Measurements from ENCODE around the gene GPR107. TPM values are rescaled to one million over a fixed set of nuclear protein-coding genes. Genes with fewer than 3 reads are reported as not detected.

The GPR107 gene
- total RNA-seq, 1 donor from 2014 or later = 24.9 TPM

- Mint-ChIP-seq H3K4me3 (no peak overlapping the region), H3K9me3 (no peaks in the 10 kb centered on the region), H3K4me1 (ENCODE audit: low read depth) (peaks cover 20% of the 10 kb centered on the region), H3K27ac (no peak overlapping the region), H3K27me3 (ENCODE audit: insufficient read depth) (no peaks in the 10 kb centered on the region), H3K36me3 (ENCODE audit: low read depth) (peaks cover 12% of the 10 kb centered on the region)
- no peak for DNase-seq (ENCODE audit: low spot score)
- intact Hi-C loops (cut with micrococcal nuclease) = no loop called here
These were observed 19.7 kb downstream of the GPR107 start for GRCh38 chr9:130073373-130073772.

GRCh38 chr9:130078547-130078946 is 24.8 kb downstream of the GPR107 start:
- H3K27ac Mint-ChIP-seq = no peak overlapping the region
- no peaks in the 10 kb centered on the region for H3K9me3 Mint-ChIP-seq
- H3K27me3 Mint-ChIP-seq (ENCODE audit: insufficient read depth) = no peaks in the 10 kb centered on the region
- intact Hi-C loops (cut with micrococcal nuclease) = no loop called here
- peaks cover 7% of the 10 kb centered on the region for H3K4me1 Mint-ChIP-seq (ENCODE audit: low read depth)
- no peak for DNase-seq (ENCODE audit: low spot score)
- H3K4me3 Mint-ChIP-seq = no peak overlapping the region
- peaks cover 33% of the 10 kb centered on the region for H3K36me3 Mint-ChIP-seq (ENCODE audit: low read depth)

GRCh38 chr9:130084337-130084736 is 30.6 kb downstream of the GPR107 start:
- Mint-ChIP-seq H3K27me3 (ENCODE audit: insufficient read depth) (no peaks in the 10 kb centered on the region), H3K4me1 (ENCODE audit: low read depth) (peaks cover 4% of the 10 kb centered on the region), H3K9me3 (no peaks in the 10 kb centered on the region), H3K36me3 (ENCODE audit: low read depth) (peaks cover 31% of the 10 kb centered on the region), H3K27ac (no peak overlapping the region), H3K4me3 (no peak overlapping the region)
- intact Hi-C loops (cut with micrococcal nuclease) = no loop called here
- no peak for DNase-seq (ENCODE audit: low spot score)

- Mint-ChIP-seq H3K4me3 (no peak overlapping the region), H3K4me1 (ENCODE audit: low read depth) (no peaks in the 10 kb centered on the region), H3K36me3 (ENCODE audit: low read depth) (peaks cover 37% of the 10 kb centered on the region), H3K9me3 (no peaks in the 10 kb centered on the region), H3K27ac (no peak overlapping the region), H3K27me3 (ENCODE audit: insufficient read depth) (no peaks in the 10 kb centered on the region)
- no peak for DNase-seq (ENCODE audit: low spot score)
- intact Hi-C loops (cut with micrococcal nuclease) = no loop called here
These were observed 34.3 kb downstream of the GPR107 start for GRCh38 chr9:130088051-130088450.

GRCh38 chr9:130089141-130089540 is 35.4 kb downstream of the GPR107 start:
- Mint-ChIP-seq H3K27ac (no peak overlapping the region), H3K9me3 (no peaks in the 10 kb centered on the region), H3K4me1 (ENCODE audit: low read depth) (no peaks in the 10 kb centered on the region), H3K36me3 (ENCODE audit: low read depth) (peaks cover 42% of the 10 kb centered on the region), H3K27me3 (ENCODE audit: insufficient read depth) (no peaks in the 10 kb centered on the region), H3K4me3 (no peak overlapping the region)
- DNase-seq (ENCODE audit: low spot score) = no peak
- intact Hi-C loops (cut with micrococcal nuclease) = no loop called here

- peaks cover 46% of the 10 kb centered on the region for H3K36me3 Mint-ChIP-seq (ENCODE audit: low read depth)
These were observed 37.2 kb downstream of the GPR107 start for GRCh38 chr9:130090915-130091314.

GRCh38 chr9:130092910-130093309 is 39.2 kb downstream of the GPR107 start:
- DNase-seq (ENCODE audit: low spot score) = no peak
- peaks cover 10% of the 10 kb centered on the region for H3K4me1 Mint-ChIP-seq (ENCODE audit: low read depth)
- no peak overlapping the region for H3K4me3 Mint-ChIP-seq
- H3K27ac Mint-ChIP-seq = no peak overlapping the region
- intact Hi-C loops (cut with micrococcal nuclease) = no loop called here
- no peaks in the 10 kb centered on the region for H3K9me3 Mint-ChIP-seq
- peaks cover 49% of the 10 kb centered on the region for H3K36me3 Mint-ChIP-seq (ENCODE audit: low read depth)
- H3K27me3 Mint-ChIP-seq (ENCODE audit: insufficient read depth) = no peaks in the 10 kb centered on the region

More at GRCh38 chr9:130090915-130091314, 37.2 kb downstream of the GPR107 start:
- intact Hi-C loops (cut with micrococcal nuclease) = no loop called here
- Mint-ChIP-seq H3K9me3 (no peaks in the 10 kb centered on the region), H3K4me1 (ENCODE audit: low read depth) (peaks cover 5% of the 10 kb centered on the region), H3K27me3 (ENCODE audit: insufficient read depth) (no peaks in the 10 kb centered on the region), H3K4me3 (no peak overlapping the region), H3K27ac (no peak overlapping the region)
- no peak for DNase-seq (ENCODE audit: low spot score)

- Mint-ChIP-seq H3K27ac (peak overlapping the region; percentile 57), H3K36me3 (ENCODE audit: low read depth) (peaks cover 39% of the 10 kb centered on the region)
These were observed 42.2 kb downstream of the GPR107 start for GRCh38 chr9:130095872-130096271.

GRCh38 chr9:130100681-130101080 is 47.0 kb downstream of the GPR107 start:
- peaks cover 13% of the 10 kb centered on the region for H3K4me1 Mint-ChIP-seq (ENCODE audit: low read depth)
- no peak for DNase-seq (ENCODE audit: low spot score)
- H3K27ac Mint-ChIP-seq = no peak overlapping the region
- peaks cover 41% of the 10 kb centered on the region for H3K36me3 Mint-ChIP-seq (ENCODE audit: low read depth)
- no peaks in the 10 kb centered on the region for H3K27me3 Mint-ChIP-seq (ENCODE audit: insufficient read depth)
- H3K4me3 Mint-ChIP-seq = no peak overlapping the region
- intact Hi-C loops (cut with micrococcal nuclease) = no loop called here
- H3K9me3 Mint-ChIP-seq = no peaks in the 10 kb centered on the region

More at GRCh38 chr9:130095872-130096271, 42.2 kb downstream of the GPR107 start:
- Mint-ChIP-seq H3K27me3 (ENCODE audit: insufficient read depth) (no peaks in the 10 kb centered on the region), H3K4me1 (ENCODE audit: low read depth) (peaks cover 16% of the 10 kb centered on the region), H3K4me3 (no peak overlapping the region), H3K9me3 (no peaks in the 10 kb centered on the region)
- intact Hi-C loops (cut with micrococcal nuclease) = loop anchor here (5.0 kb wide), 2 partner anchors 134 to 259 kb away; partner anchors contain the start of genes C9orf78 and USP20
- DNase-seq (ENCODE audit: low spot score) = no peak

- peaks cover 7% of the 10 kb centered on the region for H3K4me1 Mint-ChIP-seq (ENCODE audit: low read depth)
- peaks cover 48% of the 10 kb centered on the region for H3K36me3 Mint-ChIP-seq (ENCODE audit: low read depth)
- no peaks in the 10 kb centered on the region for H3K9me3 Mint-ChIP-seq
- no peak overlapping the region for H3K4me3 Mint-ChIP-seq
- intact Hi-C loops (cut with micrococcal nuclease) = no loop called here
- DNase-seq (ENCODE audit: low spot score) = no peak
- no peaks in the 10 kb centered on the region for H3K27me3 Mint-ChIP-seq (ENCODE audit: insufficient read depth)
- no peak overlapping the region for H3K27ac Mint-ChIP-seq
These were observed 48.2 kb downstream of the GPR107 start for GRCh38 chr9:130101915-130102314.

GRCh38 chr9:130104491-130105193 is 50.9 kb downstream of the GPR107 start:
- Mint-ChIP-seq H3K4me1 (ENCODE audit: low read depth) (peaks cover 13% of the 10 kb centered on the region), H3K27ac (no peak overlapping the region), H3K4me3 (no peak overlapping the region), H3K27me3 (ENCODE audit: insufficient read depth) (no peaks in the 10 kb centered on the region), H3K9me3 (no peaks in the 10 kb centered on the region), H3K36me3 (ENCODE audit: low read depth) (peaks cover 48% of the 10 kb centered on the region)
- intact Hi-C loops (cut with micrococcal nuclease) = loop anchor here (5.0 kb wide), 1 partner anchor 578 kb away; no protein-coding TSS in a partner anchor
- no peak for DNase-seq (ENCODE audit: low spot score)

GRCh38 chr9:130106860-130107233 is 53.1 kb downstream of the GPR107 start:
- intact Hi-C loops (cut with micrococcal nuclease) = loop anchor here (1.0 to 5.0 kb wide), 4 partner anchors 21 to 575 kb away; no protein-coding TSS in a partner anchor
- H3K4me1 Mint-ChIP-seq (ENCODE audit: low read depth) = peaks cover 27% of the 10 kb centered on the region
- H3K4me3 Mint-ChIP-seq = no peak overlapping the region
- H3K36me3 Mint-ChIP-seq (ENCODE audit: low read depth) = peaks cover 48% of the 10 kb centered on the region
- H3K27me3 Mint-ChIP-seq (ENCODE audit: insufficient read depth) = no peaks in the 10 kb centered on the region
- no peak for DNase-seq (ENCODE audit: low spot score)
- H3K27ac Mint-ChIP-seq = no peak overlapping the region
- no peaks in the 10 kb centered on the region for H3K9me3 Mint-ChIP-seq

GRCh38 chr9:130107234-130107861 is 53.6 kb downstream of the GPR107 start:
- peak; percentile 64 for DNase-seq (ENCODE audit: low spot score)
- Mint-ChIP-seq H3K4me1 (ENCODE audit: low read depth) (peaks cover 32% of the 10 kb centered on the region), H3K36me3 (ENCODE audit: low read depth) (peaks cover 46% of the 10 kb centered on the region), H3K9me3 (no peaks in the 10 kb centered on the region), H3K27ac (peak overlapping the region; percentile 71), H3K27me3 (ENCODE audit: insufficient read depth) (no peaks in the 10 kb centered on the region), H3K4me3 (peak overlapping the region; percentile 28)
- intact Hi-C loops (cut with micrococcal nuclease) = loop anchor here (1.0 to 5.0 kb wide), 4 partner anchors 21 to 575 kb away; no protein-coding TSS in a partner anchor

Measured in activated T-helper 1 cell treated with anti-CD3 and anti-CD28 coated beads, Interleukin-12 subunit alpha, Interleukin-12 subunit beta, Interleukin-2, Interleukin-4 antibody, amounts not matched to agents 30 ng/mL and 10 ng/mL and 1 ng/mL, durations not matched to agents 14 hours and 24 hours and 36 hours (primary cell).